GM11168 (cell line): ENCODE measurements around the gene HMGB3.

Experiments
- in situ Hi-C: fragments of 300-500 bp; cut with MboI; formaldehyde crosslinking; loops from one replicate; pipeline ENCODE4 v1.12.0; 2022; ENCODE audit warnings: low sequenced_read_pairs; ENCODE audit not compliant: unreplicated experiment

The HMGB3 gene

DNA sequence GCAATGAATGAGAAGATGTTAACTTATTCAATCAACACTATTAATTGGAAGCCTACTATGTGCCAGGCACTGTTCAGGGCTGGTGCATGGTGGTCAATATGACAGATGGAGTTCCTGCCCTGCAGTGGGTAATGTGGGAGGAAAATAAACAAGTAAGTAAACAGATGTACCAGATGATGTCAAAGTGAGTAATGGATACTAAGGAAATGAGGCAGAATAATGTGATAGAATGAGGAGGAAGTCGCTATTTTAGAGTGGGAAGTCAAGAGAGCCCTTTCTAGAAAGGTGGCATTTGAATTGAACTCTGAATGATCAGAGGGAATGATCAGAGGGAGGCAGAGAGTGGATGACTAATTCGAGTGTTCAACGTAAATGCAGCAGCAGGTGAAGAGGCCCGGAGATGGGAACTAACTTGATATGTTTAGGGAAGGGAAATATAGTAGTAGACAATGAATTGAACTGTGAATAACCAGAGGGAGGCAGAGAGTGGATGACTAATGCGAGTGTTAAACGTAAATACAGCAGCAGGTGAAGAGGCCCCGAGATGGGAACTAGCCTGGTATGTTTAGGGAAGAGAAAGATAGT, 48.3 kb downstream of the HMGB3 start:
- in situ Hi-C loops, result no loop called here

DNA sequence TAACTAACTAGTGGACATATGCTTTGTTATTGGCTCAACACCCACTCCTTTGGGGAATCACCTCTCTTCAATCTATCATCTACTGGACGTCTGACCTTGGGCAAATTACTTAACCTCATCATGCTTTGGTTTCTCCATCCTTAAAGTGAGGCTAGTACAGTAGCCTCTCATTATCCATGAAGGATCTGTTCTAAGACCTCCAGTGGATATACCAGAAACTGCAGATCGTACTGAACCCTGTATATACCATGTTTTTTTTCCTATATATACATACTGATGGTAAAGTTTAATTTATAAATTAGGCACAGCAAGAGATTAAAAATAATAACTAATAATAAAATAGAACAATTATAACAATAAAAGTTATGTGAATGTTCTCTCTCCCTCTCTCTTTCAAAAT, 56.2 kb downstream of the HMGB3 start:
- in situ Hi-C loops, result no loop called here
